HepG2 (cell line): ENCODE data around the gene OVCH1. TPM values are rescaled to one million over a fixed set of nuclear protein-coding genes. Genes with fewer than 3 reads are reported as not detected.

Experiments
- EZH2 ChIP-seq: conservative IDR thresholded peaks from 2 replicates; pipeline ENCODE4 v1.6.1; 2012; ENCODE audit warnings: mild to moderate bottlenecking, low read depth, low read length, moderate library complexity
- IRF2 ChIP-seq: IDR thresholded peaks from 2 replicates; pipeline ENCODE4 v1.6.1; 2018; ENCODE audit warnings: missing genetic modification reagents, missing compliant biosample characterization
- KDM5A ChIP-seq: fragments of 200-600 bp; sonication (generic); IDR thresholded peaks from 2 replicates; pipeline ENCODE4 v1.7.0; 2018; ENCODE audit warnings: antibody characterized with exemption, mild to moderate bottlenecking, low read length, borderline replicate concordance
- KLF12 ChIP-seq: sonication (generic); formaldehyde crosslinking; IDR thresholded peaks from 2 replicates; pipeline ENCODE4 v1.4.0; 2020; ENCODE audit warnings: missing genetic modification reagents, borderline replicate concordance
- KMT2A ChIP-seq: sonication (generic); formaldehyde crosslinking; IDR thresholded peaks from 2 replicates; pipeline ENCODE4 v1.4.0; 2020; ENCODE audit warnings: missing genetic modification reagents
- MATR3 ChIP-seq: sonication (generic); formaldehyde crosslinking; IDR thresholded peaks from 2 replicates; pipeline ENCODE4 v1.4.0; 2020; ENCODE audit warnings: missing genetic modification reagents
- MIER3 ChIP-seq: IDR thresholded peaks from 2 replicates; pipeline ENCODE4 v1.6.1; 2016; ENCODE audit warnings: missing compliant biosample characterization, borderline replicate concordance
- MLLT10 ChIP-seq: sonication (generic); formaldehyde crosslinking; IDR thresholded peaks from 2 replicates; pipeline ENCODE4 v1.4.0; 2020; ENCODE audit warnings: missing genetic modification reagents
- MXI1 ChIP-seq: IDR thresholded peaks from 3 replicates; pipeline ENCODE4 v1.6.1; 2012; ENCODE audit warnings: low read depth, low read length, inconsistent platforms, borderline replicate concordance
- NFRKB ChIP-seq: fragments of 450-650 bp; IDR thresholded peaks from 2 replicates; pipeline ENCODE4 v1.6.1; 2017
- REPIN1 ChIP-seq: sonication (generic); formaldehyde crosslinking; IDR thresholded peaks from 2 replicates; pipeline ENCODE4 v1.8.0; 2022; ENCODE audit warnings: missing genetic modification reagents, low read depth, mild to moderate bottlenecking, borderline replicate concordance
- RFXANK ChIP-seq: IDR thresholded peaks from 2 replicates; pipeline ENCODE4 v1.6.1; 2016
- SAP130 ChIP-seq: IDR thresholded peaks from 2 replicates; pipeline ENCODE4 v1.6.1; 2016; ENCODE audit warnings: low read depth
- TBP ChIP-seq: sonication (generic); formaldehyde crosslinking; IDR thresholded peaks from 2 replicates; pipeline ENCODE4 v1.5.0; 2020; ENCODE audit warnings: missing genetic modification reagents
- ZFP36 ChIP-seq: fragments of 150-350 bp; IDR thresholded peaks from 2 replicates; pipeline ENCODE4 v1.6.1; 2018; ENCODE audit warnings: borderline replicate concordance, low read length, low read depth; ENCODE audit not compliant: partially characterized antibody
- ZKSCAN5 ChIP-seq: sonication (generic); formaldehyde crosslinking; IDR thresholded peaks from 2 replicates; pipeline ENCODE4 v1.5.1; 2020; ENCODE audit warnings: mild to moderate bottlenecking, missing genetic modification reagents
- ZNF234 ChIP-seq: sonication (generic); formaldehyde crosslinking; conservative IDR thresholded peaks from 2 replicates; pipeline ENCODE4 v1.5.1; 2020; ENCODE audit warnings: mild to moderate bottlenecking, missing genetic modification reagents
- ZNF557 ChIP-seq: sonication (generic); formaldehyde crosslinking; IDR thresholded peaks from 2 replicates; pipeline ENCODE4 v1.4.0; 2020; ENCODE audit warnings: missing genetic modification reagents
- ZNF570 ChIP-seq: sonication (generic); formaldehyde crosslinking; IDR thresholded peaks from 2 replicates; pipeline ENCODE4 v1.4.0; 2020; ENCODE audit warnings: mild to moderate bottlenecking, missing genetic modification reagents, borderline replicate concordance
- ZNF761 ChIP-seq: sonication (generic); formaldehyde crosslinking; conservative IDR thresholded peaks from 2 replicates; pipeline ENCODE4 v1.4.0; 2020; ENCODE audit warnings: mild to moderate bottlenecking, missing genetic modification reagents
- ZNF768 ChIP-seq: sonication (generic); formaldehyde crosslinking; IDR thresholded peaks from 2 replicates; pipeline ENCODE4 v1.4.0; 2020; ENCODE audit warnings: missing genetic modification reagents
- ZSCAN22 ChIP-seq: sonication (generic); formaldehyde crosslinking; IDR thresholded peaks from 2 replicates; pipeline ENCODE4 v1.4.0; 2020; ENCODE audit warnings: mild to moderate bottlenecking, missing genetic modification reagents
- polyA plus RNA-seq, 8 experiments: library from polyadenylated mRNA; depleted of rRNA in 3 of 8; stranded (reverse) in 7 of 8; unstranded in 1 of 8; fragments of >200 nt; fragmentation: Illumina TruSeq in 4 of 8; extraction: Trizol in 4 of 8; gene quantifications; 2 replicates each; pipeline versions ENCODE4 v1.2.1 to v1.2.3, GENCODE V29; 2011 to 2016; ENCODE audit warnings: low read depth in 4 of 8, missing spikeins in 1 of 8, mixed read lengths in 1 of 8; ENCODE audit not compliant: insufficient read depth in 1 of 8
- total RNA-seq, 5 experiments: library from RNA; depleted of rRNA; stranded (reverse); fragments of >200 nt; fragmentation: Illumina TruSeq; extraction: Trizol; gene quantifications; 2 replicates each; pipeline ENCODE4 v1.2.3, GENCODE V29; 2016; ENCODE audit warnings: low read depth in 1 of 5
- TF ChIP-seq, protein P1 (sequence below): IDR thresholded peaks from 2 replicates; pipeline ENCODE4 v1.6.1; 2016; ENCODE audit warnings: low read depth
- TF ChIP-seq, protein P2 (sequence below): IDR thresholded peaks from 2 replicates; pipeline ENCODE4 v1.6.1; 2016; ENCODE audit warnings: missing compliant biosample characterization, missing genetic modification reagents, borderline replicate concordance
- TF ChIP-seq, protein P3 (sequence below): sonication (generic); formaldehyde crosslinking; IDR thresholded peaks from 2 replicates; pipeline ENCODE4 v1.9.0; 2022; ENCODE audit warnings: low read depth, missing genetic modification reagents
- TF ChIP-seq, protein P4 (sequence below): sonication (generic); formaldehyde crosslinking; IDR thresholded peaks from 2 replicates; pipeline ENCODE4 v1.8.0; 2022; ENCODE audit warnings: mild to moderate bottlenecking, missing genetic modification reagents, moderate library complexity

Gene OVCH1
- total and polyA plus RNA-seq, 2 of the 13 experiments (the other 11 are each of a cell fraction or from before 2014, with no cell fraction given) = not detected

DNA sequence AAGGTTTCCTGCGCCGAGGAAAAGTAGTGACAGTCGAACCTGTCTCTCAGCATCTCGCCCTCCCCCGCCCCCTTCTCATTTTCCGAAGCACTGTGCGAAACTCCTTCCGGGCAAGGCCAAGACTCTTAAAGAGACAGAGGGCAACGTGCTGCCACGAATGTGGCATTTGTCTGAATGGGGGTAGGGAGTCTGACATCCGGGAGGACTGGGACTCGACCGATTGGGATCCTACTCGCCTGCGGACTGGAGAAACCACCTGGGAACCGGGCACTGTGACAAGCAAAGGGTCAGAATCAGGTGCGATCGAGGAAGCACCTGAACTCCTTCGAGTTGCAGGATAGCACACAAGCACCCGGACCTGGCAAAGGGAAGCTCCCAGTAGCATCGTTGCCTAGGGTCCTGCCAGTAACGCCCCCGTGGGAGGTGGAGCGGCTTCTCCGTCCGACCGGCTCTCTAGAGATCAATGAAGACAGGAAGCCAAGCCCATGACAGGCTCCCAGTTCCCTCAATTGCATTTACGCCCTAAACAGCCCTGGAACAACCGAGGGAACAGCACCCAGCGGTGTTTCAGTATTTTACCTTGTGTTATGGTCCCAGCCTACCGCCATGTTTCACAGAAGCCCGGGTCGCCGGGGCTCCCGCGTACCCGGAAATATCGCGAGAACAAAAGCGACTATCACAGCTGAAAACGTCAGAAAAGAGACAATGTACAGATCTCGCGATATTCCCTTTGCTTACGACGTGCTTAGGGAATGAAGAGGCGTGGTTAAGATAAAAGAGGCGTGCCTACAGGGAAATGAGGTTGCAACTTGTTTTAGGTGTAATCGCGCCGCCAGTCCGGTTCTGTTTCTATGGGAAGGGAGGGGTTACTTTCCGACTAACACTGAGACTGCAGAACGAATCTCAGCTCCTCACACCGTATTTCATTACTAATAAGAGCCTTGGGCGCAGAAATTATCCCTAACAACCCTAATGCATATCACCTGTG, 116.7 kb downstream of the OVCH1 start, which contains the start of gene ERGIC2 (continued):
- TF ChIP-seq, protein P1, sequence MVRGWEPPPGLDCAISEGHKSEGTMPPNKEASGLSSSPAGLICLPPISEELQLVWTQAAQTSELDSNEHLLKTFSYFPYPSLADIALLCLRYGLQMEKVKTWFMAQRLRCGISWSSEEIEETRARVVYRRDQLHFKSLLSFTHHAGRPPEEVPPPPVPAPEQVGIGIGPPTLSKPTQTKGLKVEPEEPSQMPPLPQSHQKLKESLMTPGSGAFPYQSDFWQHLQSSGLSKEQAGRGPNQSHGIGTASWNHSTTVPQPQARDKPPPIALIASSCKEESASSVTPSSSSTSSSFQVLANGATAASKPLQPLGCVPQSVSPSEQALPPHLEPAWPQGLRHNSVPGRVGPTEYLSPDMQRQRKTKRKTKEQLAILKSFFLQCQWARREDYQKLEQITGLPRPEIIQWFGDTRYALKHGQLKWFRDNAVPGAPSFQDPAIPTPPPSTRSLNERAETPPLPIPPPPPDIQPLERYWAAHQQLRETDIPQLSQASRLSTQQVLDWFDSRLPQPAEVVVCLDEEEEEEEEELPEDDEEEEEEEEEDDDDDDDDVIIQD = peak; percentile 90; the same call in 1 of the 2 replicates
- TF ChIP-seq ZFP36 (no peak), ZKSCAN5 (CRISPR knock-in tag) (no peak), ZNF768 (CRISPR knock-in tag) (no peak), ZNF234 (CRISPR knock-in tag) (no peak), MXI1 (peak; percentile 79; the same call in 2 of the 3 replicates), EZH2 (no peak), NFRKB (no peak), MATR3 (CRISPR knock-in tag) (no peak), KLF12 (CRISPR knock-in tag) (no peak), KMT2A (CRISPR knock-in tag) (peak; percentile 45), RFXANK (CRISPR knock-in tag) (no peak), TBP (CRISPR knock-in tag) (no peak), MLLT10 (CRISPR knock-in tag) (no peak), ZNF557 (CRISPR knock-in tag) (no peak), ZNF570 (CRISPR knock-in tag) (no peak), SAP130 (CRISPR knock-in tag) (peak; percentile 65; the same call in 1 of the 2 replicates), REPIN1 (no peak), MIER3 (CRISPR knock-in tag) (no peak; the same call in 1 of the 2 replicates), ZSCAN22 (CRISPR knock-in tag) (no peak), KDM5A (peak; percentile 94), ZNF761 (CRISPR knock-in tag) (0 out of 2 replicates have a peak, but pooled peaks have one; percentile 61), IRF2 (CRISPR knock-in tag) (peak; percentile 38; the same call in 1 of the 2 replicates)
- TF ChIP-seq, protein P2, sequence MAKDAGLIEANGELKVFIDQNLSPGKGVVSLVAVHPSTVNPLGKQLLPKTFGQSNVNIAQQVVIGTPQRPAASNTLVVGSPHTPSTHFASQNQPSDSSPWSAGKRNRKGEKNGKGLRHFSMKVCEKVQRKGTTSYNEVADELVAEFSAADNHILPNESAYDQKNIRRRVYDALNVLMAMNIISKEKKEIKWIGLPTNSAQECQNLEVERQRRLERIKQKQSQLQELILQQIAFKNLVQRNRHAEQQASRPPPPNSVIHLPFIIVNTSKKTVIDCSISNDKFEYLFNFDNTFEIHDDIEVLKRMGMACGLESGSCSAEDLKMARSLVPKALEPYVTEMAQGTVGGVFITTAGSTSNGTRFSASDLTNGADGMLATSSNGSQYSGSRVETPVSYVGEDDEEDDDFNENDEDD (CRISPR knock-in tag) = peak; percentile 57; the same call in 1 of the 2 replicates
- TF ChIP-seq, protein P3, sequence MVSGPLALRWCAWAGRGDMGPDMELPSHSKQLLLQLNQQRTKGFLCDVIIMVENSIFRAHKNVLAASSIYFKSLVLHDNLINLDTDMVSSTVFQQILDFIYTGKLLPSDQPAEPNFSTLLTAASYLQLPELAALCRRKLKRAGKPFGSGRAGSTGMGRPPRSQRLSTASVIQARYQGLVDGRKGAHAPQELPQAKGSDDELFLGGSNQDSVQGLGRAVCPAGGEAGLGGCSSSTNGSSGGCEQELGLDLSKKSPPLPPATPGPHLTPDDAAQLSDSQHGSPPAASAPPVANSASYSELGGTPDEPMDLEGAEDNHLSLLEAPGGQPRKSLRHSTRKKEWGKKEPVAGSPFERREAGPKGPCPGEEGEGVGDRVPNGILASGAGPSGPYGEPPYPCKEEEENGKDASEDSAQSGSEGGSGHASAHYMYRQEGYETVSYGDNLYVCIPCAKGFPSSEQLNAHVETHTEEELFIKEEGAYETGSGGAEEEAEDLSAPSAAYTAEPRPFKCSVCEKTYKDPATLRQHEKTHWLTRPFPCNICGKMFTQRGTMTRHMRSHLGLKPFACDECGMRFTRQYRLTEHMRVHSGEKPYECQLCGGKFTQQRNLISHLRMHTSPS (CRISPR knock-in tag) = no peak
- TF ChIP-seq, protein P4, sequence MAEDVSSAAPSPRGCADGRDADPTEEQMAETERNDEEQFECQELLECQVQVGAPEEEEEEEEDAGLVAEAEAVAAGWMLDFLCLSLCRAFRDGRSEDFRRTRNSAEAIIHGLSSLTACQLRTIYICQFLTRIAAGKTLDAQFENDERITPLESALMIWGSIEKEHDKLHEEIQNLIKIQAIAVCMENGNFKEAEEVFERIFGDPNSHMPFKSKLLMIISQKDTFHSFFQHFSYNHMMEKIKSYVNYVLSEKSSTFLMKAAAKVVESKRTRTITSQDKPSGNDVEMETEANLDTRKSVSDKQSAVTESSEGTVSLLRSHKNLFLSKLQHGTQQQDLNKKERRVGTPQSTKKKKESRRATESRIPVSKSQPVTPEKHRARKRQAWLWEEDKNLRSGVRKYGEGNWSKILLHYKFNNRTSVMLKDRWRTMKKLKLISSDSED = no peak
